Stimulated activated CD8-positive, alpha-beta memory T cell treated with anti-CD3 and anti-CD28 coated beads, Interleukin-4, amount 100 ng/mL, for 24 hours (primary cell): ENCODE results near the gene TBC1D21.

Experiments used
- DNase-seq: peaks from one replicate; pipeline ENCODE4 v3.0.0-alpha.2; 2020; ENCODE audit warnings: low read depth

TBC1D21 gene

DNA sequence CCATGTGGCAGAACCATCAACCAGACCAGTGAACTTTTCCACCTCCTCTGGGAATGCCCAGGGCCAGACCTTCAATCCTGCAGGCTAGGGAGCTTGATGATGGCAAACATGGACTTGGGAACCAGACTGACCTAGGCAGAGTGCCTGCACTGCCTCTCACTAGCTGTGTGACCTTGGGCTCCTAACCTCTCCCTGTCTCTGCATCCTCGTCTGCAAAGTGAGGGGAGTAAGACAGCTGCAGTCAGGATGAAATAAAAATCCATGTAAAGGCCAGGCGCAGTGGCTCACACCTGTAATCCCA lies 35.4 kb downstream of the TBC1D21 start:
- no peak for DNase-seq

DNA sequence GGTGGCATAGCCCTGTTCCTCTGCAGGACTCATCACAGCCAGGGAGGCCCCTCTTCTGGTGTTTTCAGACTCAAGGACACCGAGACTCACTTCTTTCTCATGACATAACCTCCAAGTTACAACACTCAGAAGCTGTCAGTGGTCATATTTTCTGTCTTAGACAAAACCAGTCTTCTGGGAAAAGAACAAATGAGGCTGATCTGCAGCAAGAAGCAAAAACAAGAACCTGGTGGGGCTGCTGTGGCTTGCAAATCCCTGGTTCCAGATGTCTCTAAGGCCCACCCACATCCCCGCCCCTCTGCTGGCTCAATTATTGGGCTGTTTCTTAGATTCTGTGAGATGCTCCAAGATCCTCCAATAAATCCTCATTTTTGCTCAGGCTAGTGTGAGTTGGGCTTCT lies 36.3 kb downstream of the TBC1D21 start:
- no peak for DNase-seq

DNA sequence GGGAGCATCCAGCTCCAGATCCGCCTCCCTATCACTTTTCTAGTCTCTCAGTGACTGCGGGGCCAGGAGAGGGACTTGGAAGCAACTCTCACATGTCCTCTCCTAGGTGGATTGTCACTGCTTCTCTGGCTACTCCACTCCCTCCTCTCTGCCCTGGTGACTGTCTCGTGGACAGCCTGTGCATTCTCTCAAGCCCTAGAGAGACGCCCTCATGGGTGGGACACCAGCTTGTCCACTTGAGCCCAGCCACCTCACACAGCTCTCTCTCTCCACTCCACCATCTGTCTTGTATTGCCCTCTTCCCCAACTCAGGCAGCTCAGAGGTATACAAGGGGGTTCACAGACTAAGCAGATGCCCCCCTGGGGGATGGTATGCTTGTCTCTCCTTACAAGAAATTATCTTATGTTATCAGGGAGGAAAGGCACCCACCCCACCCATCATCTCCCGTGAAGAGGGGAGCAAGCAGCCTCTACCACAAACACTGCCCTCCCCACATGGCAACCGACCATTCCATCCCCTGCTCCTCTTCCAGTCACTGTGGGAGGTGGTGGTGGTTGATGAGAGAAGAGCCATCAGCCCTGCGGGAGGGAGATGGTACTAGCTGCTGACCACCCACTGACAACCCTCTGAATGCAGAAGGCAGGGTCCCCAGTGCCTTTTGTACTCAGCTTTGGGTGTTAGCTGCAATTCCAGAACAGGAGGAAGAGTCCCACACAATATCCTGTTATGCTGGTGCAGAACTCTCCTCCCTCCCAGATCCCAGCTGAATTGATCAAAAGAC lies 37.3 kb downstream of the TBC1D21 start:
- no peak for DNase-seq

DNA sequence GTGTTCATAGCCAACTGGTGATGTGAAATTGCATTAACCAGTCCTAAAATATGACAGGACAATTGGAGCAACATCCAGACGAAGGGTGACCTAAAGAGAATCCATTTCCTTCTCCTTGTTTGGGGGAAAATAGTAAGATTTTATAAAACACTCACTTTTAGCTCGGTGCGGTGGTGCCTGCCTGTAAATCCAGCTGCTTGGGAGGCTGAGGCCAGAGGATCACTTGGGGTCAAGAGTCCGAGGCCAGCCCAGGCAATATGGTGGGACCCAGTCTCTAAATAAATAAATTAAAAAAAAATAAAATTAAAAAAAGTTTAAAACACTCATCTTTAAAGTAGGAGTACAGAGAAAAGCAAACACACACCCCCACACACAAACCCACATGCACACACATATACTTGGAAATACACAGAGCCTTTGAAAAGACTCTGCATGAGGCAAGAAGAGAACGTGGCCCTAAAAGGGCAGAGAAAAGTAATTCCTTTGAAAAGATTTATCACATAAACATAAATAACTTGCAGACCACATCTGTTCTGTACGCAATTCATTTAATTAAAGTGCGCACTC lies 38.7 kb downstream of the TBC1D21 start:
- DNase-seq: no peak

DNA sequence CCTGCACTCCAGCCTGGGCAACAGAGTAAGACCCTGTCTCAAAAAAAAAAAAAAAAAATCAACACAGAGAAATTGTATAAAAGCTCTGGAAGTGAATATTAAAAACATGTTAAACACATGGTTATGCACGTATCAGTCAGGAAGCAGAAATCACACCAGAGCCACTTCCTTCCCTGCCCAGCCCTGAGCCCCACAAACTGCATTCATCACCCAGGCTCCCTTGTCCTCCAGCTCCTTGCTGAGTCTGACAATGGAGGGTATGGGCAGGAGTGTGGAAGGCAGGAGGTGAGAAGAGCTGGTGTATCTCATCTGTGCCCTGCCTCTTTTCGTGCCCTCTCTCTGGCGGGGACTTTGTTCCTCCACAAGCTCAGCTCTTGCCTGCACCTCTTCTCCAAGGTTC lies 40.8 kb downstream of the TBC1D21 start:
- DNase-seq: no peak

DNA sequence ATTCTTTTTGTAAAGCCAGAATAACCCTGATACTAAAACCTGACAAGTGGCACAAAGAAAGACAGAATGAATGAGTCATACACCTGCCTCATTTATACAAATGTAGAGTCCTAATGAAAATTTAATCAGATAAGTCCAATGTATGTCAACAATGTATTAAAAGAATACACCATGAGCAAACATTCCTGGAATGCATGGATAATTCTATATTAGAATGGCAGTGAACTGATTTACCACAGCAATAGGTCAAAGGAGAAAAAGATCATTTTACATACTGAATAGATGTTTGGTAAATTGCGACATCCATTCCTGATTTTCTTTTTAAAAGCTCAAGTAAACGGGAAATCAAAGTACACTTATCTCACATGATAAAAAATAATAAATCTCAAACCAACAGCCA lies 41.7 kb downstream of the TBC1D21 start:
- DNase-seq: no peak

DNA sequence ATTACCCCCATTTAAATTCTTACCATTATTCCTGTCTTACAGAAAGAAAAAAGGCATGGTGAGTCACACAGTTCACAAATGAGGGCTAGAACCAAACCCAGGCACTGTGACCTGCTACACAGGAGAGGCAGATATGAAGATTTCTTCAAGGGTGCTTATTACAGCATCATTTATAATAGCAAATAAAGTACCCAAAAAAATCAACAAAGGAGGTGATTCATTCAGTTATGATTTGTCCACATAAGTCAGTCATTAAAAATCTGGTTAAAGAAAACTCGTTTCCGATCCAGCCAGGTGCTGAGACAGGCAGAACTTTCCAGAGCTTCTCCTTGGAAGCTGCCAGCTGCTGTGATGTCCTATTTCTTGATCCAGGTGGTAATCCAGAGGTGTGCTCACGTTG lies 45.4 kb downstream of the TBC1D21 start:
- DNase-seq: no peak

DNA sequence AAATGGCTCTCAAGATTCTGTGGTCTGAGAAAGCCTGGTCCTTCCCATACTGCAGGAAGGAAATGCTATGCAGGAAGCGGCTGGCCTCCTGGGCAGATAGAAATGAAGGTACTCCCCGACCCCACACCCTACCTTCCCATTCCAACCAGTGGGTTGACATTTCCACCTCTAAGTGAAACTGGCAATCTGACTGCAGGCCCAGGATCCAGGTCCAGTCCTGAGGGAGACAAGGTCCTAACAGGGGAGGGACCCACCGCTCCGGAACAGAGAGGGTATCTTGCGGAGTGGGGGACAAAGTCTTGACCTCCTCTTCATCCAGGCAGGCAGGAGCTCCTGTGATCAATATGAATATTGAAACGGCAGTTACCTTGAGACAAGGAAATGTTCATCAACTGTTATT lies 46.3 kb downstream of the TBC1D21 start:
- DNase-seq: no peak

DNA sequence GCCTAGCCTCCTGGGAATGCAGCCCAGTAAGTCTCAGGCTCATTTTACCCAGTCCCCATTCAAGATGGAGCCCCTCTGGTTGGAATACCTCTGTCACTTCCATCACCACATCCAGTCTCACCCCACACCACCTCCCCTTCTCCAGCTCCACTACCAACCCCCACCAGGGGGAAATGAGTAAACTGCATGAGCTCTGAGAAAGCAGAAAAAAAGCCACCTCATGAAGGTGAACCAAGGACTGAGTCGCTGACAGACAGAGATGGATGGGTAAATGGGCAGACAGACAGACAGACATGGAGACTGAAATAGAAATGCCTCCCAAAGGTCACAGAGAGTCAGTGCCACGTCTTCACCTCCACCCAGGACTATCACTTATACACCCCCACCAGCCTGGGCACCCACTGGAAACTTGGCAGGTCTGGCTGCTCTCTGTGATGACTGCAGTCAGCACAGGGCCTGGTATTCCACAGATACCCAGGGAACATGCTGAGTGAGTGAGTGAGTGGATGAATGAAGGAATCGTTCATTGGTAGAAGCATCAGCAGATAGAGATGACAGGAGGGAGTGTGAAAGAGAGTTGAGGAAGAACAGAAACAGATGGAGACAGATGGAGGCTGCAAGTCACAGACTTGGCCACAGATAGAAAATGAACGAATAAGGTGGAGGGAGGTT lies 48.0 kb downstream of the TBC1D21 start:
- no peak for DNase-seq

DNA sequence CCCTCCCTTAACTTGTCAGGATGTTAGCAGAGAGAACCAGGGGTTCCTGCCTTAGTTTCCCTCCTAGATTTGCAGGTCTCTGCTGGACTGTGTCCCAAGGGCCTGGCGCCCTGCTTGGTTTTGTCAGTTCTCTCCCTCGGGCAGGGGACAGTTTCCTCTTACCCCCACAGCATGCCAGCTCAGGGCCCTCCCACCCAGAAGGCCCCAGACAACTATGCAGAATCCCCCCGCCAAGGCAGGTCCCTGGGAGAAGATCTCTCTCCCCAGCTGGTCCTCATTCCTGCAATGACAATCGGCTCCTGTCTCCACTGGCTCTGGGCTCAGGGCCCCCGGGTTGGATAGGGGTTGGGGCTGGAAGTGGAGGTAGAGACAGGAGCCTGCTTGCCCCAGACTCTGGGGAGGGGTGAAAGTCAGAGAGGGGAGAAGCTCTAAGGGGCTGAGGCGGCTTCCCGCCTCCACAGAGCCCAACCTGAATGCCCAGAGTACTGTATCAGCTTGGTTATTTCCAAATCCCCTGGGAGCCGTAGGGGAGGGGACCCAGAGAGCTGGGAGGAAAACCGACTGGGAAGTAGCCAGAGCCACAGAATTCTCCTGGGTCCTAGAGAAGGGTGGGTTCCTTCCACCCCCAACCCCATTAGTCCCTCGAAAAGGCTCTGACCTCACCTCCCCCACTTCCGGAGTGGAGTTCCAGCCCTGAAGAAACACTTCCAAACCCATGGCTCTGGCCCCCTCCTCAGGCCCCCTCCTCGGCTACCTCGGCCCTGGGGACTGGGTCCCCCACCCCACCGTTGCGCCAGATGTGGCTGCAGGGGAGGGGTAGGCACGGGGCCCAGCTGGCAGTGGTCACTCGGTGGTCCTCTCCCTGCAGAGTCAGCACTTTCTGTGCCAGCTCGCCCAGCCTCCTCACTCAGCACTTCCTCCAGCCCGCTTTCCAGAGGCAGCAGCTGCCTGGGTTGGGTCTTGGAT lies 49.1 kb downstream of the TBC1D21 start:
- DNase-seq: no peak

DNA sequence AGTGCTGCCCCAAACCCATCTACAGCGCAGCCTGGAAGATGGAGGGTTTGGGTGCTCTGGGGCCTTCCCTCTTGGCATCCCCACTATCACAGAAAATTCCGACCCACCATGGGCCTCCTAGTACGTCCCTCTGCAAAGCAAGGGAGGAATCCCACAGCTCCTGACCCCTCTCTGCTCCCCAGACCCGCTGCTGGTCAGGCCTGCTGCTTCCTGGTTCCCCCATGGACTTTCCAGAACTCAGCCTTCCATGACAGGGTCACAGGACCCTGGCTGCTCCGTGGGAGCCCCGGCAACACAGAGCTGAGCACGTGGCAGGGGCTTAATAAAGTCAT lies 49.8 kb downstream of the TBC1D21 start:
- no peak for DNase-seq

DNA sequence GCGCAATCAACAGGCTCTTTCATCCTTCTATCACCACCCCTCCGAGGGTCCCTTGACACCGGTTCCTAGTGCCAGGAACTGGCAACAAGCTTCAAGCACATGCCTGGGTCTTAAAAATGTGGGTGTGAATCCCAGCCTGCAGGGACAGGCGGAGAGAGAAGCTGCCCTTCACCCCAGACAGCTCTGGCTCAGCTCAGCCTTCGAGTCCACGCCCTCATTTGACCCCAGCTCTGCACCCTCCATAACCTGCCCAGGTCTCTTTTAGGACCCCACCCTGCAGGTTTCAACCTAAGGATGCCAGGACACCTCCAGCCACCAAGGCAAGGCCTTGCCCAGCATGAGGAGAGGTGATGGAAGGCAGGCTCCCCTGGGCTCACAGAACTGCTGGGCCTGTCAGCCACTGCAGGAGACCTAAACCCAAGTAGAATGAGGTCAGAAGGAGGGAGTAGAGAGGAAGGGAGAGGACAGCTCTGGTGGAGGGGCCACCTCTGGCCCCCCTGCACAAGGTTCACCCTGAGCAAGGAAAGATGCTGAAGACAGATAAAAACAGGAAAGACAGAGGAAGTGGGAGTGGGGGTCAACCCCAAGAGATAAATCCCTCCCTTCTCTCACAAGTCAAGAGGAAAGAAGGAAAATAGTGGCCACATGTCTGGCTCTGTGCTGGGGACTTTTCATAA lies 50.3 kb downstream of the TBC1D21 start:
- DNase-seq: no peak

DNA sequence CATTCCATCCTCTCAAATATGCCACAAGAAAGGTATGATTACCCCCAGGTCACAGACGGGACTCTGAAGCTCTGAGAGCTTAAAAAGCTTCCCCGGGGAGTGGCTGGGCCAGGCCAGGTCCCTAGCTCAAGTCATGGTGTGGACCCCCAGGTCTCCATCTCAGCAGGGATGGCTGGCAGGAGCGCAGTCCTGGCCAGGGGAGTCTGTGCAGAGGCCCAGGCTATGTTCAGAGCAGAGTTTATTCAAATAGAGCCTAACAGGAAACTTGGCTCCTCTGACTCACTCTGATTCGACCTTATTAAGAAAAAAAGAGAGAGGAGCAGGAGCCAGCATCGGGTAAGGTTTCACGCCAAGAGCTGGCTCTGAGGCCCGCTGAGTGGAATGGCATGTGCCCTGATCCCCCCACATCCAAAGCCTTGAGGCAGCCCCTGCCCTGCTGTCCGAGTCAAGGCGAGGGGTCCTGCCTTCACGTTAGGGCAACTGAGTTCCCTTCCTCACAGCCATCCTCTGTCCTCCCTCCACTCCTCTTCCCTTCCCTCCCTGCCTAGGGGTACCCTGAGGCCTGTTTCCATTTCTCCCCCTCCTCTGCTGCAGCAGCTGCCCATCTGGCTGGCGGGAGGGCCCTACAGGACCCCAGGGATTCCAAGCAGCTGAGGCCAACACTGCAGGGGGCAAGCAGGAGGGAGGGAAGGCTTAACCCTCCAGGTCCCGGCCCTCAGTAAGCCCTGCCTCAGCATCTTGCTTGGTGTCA lies 51.0 kb downstream of the TBC1D21 start:
- peak; percentile 5 for DNase-seq

DNA sequence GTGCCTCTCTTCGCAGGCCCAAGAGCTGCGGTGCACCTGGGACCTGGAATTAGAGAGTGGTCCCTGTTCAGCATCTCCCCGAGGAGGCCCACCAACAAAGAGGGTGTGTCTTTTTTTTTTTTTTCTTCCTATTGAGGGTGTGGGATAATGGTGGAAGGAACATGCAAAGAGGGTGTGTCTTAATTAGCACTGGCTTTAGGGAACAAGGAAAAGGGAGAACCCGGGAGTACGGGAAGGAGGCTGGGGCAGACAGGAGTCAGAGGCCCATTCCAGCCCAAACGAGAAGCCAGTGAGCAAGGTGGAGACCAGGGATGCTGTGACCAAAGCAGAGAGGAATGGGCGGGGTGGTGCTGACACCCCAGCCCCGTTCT lies 52.5 kb downstream of the TBC1D21 start:
- no peak for DNase-seq

DNA sequence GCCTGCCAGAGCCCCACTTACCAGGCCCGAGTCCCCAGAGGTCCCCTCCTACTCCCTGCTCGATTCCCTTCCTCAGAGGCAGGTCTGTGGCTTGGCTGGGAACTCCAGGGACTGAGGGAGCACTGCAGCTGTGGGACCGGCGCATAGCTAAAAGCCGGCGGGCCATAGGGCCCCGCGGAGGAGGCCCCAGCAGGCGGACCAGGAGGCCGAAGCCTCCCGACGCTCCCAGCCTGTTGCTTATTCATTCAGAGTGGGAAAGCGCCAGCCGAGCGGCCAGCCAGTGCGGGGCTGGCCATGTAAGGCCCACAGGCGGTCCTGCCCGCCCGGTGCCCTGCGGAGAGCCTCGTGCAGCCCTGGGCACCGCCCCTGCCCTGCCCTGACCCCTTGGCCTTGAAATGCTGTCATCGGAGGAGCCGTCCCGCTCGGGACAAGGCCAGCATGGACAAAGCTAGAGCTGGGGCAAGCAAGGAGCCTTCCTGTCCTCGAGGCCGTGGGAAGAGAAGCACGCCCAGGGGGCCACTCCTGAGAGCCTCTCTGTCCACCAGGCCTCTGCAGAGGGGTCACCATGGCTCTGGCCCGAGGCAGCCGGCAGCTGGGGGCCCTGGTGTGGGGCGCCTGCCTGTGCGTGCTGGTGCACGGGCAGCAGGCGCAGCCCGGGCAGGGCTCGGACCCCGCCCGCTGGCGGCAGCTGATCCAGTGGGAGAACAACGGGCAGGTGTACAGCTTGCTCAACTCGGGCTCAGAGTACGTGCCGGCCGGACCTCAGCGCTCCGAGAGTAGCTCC lies 53.0 kb downstream of the TBC1D21 start, which contains the start of gene LOXL1:
Gene LOXL1, plus strand, starts transcription at position 244 of the 784 bp plus-strand sequence. Its CDS starts 322 bp downstream, at position 566.
- no peak for DNase-seq

DNA sequence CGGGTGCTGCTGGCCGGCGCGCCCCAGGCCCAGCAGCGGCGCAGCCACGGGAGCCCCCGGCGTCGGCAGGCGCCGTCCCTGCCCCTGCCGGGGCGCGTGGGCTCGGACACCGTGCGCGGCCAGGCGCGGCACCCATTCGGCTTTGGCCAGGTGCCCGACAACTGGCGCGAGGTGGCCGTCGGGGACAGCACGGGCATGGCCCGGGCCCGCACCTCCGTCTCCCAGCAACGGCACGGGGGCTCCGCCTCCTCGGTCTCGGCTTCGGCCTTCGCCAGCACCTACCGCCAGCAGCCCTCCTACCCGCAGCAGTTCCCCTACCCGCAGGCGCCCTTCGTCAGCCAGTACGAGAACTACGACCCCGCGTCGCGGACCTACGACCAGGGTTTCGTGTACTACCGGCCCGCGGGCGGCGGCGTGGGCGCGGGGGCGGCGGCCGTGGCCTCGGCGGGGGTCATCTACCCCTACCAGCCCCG lies 53.7 kb downstream of the TBC1D21 start:
- DNase-seq: no peak

DNA sequence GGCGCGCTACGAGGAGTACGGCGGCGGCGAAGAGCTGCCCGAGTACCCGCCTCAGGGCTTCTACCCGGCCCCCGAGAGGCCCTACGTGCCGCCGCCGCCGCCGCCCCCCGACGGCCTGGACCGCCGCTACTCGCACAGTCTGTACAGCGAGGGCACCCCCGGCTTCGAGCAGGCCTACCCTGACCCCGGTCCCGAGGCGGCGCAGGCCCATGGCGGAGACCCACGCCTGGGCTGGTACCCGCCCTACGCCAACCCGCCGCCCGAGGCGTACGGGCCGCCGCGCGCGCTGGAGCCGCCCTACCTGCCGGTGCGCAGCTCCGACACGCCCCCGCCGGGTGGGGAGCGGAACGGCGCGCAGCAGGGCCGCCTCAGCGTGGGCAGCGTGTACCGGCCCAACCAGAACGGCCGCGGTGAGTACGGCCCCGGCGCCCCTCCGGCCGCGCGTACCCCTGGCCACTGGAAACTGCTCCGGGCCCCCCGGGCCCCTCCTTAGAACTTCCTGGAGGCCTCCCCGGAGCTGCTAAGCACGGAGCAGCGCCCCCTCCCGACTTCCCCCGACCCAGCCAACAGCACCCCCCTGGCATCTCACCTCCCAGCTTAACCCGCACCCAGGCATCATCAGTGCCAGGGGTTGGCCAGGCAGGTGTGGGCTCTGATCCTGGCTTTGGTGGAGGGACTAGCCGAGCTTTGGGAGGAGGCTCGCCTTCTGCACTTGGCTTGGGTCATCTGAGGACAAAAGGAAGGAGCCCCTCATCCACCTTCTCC lies 54.3 kb downstream of the TBC1D21 start:
- peak; percentile 59 for DNase-seq

DNA sequence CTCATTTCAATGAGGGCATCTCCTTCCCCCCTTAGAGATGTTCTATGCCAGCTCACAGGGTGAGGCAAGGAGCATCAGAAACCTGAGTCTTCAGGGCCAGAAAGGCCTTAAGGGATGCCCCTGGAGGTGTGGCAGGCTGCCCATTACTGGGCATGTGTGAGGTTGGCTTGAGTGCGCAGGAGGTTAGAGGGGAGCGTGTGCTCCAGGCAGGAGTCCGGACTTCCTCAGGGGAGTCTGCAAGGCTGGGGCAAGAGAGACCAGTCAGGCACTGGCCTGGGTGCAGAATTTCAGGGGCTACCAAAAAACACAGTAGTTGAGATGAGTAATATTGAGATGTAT lies 54.8 kb downstream of the TBC1D21 start:
- DNase-seq: no peak

DNA sequence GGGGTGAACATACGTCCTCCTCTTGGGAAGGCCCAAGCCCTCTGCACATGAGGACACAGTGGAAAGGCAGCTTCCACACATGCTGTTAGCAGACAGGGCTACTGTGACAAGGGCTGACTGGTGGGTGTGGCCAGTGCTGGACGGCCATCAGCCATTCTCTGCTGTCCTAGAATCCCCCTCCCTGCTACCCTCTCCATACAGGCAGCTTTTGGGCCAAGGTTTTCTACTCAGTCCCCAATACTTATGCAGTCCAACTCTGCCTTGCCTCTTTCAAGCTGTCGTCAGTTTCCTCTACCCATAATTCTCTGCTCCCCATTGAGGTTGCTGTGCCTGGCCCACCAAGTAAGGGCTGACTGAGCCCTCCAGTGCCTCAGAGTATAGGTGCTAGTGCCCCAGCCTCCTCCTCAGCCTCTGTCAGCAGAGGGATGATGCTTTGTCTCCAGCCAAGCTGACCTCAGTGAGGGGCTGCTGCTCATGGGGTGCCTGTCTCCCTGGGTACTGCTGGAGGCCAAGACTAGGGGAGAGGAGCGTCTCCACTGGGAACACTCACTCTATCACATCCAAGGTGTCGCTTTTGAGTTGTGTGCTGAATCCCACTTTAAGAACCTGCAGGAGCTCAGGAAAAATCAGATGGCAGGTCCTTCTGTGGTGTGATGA lies 55.7 kb downstream of the TBC1D21 start:
- no peak for DNase-seq
